Brain microvascular endothelial cell (primary cell): ENCODE data around the gene CLCA4.

Experiments used
- DNase-seq: peaks from one replicate; pipeline ENCODE4 v3.0.0-alpha.2; 2020
- H3K27ac ChIP-seq: fragments of 250-450 bp; sonication (Bioruptor Pico); 2 replicates; pipeline ENCODE4 v1.5.1; 2020; ENCODE audit warnings: mild to moderate bottlenecking, moderate library complexity
- H3K27me3 ChIP-seq: fragments of 250-450 bp; sonication (Bioruptor Pico); replicated peaks from 2 replicates; pipeline ENCODE4 v1.5.1; 2020; ENCODE audit warnings: mild to moderate bottlenecking
- H3K36me3 ChIP-seq: fragments of 250-450 bp; sonication (Bioruptor Pico); replicated peaks from 2 replicates; pipeline ENCODE4 v1.5.1; 2020; ENCODE audit warnings: mild to moderate bottlenecking
- H3K4me3 ChIP-seq: 2 replicates; pipeline ENCODE4 v1.5.1; 2011; ENCODE audit warnings: low read depth, mild to moderate bottlenecking, control low read depth, low read length, moderate library complexity
- in situ Hi-C: cut with HindIII; loops from 2 replicates; pipeline ENCODE4 v1.10.0; 2017; ENCODE audit warnings: low sequenced_read_pairs, low pct_ligation_motif_present
- TF ChIP-seq, protein P1 (sequence below): IDR thresholded peaks from 2 replicates; pipeline ENCODE4 v1.5.1; 2011; ENCODE audit warnings: low read depth, mild to moderate bottlenecking, moderate library complexity, low read length, control low read depth, inconsistent platforms; ENCODE audit errors: missing control alignments

The CLCA4 gene

DNA sequence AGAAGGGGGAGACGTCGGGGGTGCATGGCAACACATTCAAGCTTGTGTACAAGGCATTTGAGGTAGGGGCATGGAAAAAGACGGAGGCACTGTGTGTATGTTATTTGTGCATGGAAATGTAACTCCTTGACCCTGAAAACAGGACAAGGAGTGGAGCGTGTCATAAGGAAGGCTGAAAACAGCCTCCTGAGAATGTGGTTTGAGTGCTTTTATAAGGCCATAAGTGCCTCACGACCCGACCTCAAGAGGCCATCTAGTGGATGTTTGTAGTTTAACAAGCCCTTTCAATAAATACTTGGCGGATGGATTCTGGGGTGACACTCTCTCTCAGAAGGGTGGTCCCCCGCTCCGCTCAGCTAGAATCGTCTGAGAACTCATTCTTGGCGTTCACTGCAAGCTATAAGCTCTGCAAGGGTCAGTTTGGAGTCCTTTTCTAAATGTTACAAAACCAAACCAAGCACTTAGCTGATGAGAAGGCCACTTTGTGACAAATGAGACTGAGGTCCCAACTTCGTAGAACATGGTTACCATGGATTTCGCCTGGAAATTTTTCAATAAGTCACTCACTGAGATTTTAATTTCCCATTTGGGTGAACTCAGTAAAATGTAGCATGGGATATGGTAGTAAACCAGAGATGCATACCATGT is 38.8 kb upstream of the CLCA4 start:
- peak; percentile 42 for DNase-seq
- TF ChIP-seq, protein P1, sequence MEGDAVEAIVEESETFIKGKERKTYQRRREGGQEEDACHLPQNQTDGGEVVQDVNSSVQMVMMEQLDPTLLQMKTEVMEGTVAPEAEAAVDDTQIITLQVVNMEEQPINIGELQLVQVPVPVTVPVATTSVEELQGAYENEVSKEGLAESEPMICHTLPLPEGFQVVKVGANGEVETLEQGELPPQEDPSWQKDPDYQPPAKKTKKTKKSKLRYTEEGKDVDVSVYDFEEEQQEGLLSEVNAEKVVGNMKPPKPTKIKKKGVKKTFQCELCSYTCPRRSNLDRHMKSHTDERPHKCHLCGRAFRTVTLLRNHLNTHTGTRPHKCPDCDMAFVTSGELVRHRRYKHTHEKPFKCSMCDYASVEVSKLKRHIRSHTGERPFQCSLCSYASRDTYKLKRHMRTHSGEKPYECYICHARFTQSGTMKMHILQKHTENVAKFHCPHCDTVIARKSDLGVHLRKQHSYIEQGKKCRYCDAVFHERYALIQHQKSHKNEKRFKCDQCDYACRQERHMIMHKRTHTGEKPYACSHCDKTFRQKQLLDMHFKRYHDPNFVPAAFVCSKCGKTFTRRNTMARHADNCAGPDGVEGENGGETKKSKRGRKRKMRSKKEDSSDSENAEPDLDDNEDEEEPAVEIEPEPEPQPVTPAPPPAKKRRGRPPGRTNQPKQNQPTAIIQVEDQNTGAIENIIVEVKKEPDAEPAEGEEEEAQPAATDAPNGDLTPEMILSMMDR, result peak; percentile 61
- H3K4me3 ChIP-seq, result no peak overlapping the region
- in situ Hi-C loops, result no loop called here
- no peaks in the 10 kb centered on the region for H3K36me3 ChIP-seq
- H3K27ac ChIP-seq, result no peak overlapping the region
- H3K27me3 ChIP-seq, result no peaks in the 10 kb centered on the region

DNA sequence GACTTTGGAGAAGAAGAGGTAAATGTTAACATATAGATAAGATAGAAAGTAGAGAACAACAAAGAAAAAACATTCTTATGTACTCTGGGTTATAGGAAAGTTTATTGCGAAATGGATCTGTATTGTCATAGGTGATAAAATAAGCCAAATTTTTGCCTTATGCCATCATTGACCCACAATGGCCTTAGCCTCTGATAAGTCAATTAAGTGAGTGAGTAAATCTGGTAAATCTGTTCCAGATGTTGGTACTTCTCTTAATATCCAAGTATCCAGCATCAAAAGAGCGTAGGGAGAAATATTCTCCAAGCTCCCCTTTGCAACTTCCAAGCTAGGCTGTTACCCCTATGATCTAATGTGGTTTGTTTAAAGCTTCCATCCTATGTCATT is 38.3 kb upstream of the CLCA4 start:
- no peak for DNase-seq
- TF ChIP-seq, protein P1, result no peak
- H3K27me3 ChIP-seq, result no peaks in the 10 kb centered on the region
- no peak overlapping the region for H3K4me3 ChIP-seq
- in situ Hi-C loops, result no loop called here
- no peaks in the 10 kb centered on the region for H3K36me3 ChIP-seq
- H3K27ac ChIP-seq, result no peak overlapping the region

DNA sequence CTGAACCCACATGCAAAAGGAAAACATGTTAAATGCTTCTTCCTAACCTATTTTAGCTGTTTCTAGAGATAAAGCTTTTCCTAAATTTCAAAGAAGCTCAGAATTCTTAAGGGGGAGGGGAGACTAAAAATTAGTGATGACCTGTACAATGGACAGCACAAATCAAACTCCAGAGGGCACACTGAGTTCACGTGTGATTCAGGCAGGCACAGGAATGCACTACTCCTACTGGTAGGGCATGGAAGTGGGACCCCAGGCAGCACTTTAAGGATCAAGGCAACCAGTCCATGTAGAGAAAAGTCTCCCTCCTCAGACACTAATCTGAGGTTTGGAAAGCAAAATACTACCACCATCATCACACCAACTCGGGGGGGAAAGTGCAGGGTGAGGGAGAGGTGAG is 31.3 kb upstream of the CLCA4 start:
- H3K27me3 ChIP-seq, result no peaks in the 10 kb centered on the region
- DNase-seq, result no peak
- TF ChIP-seq, protein P1, result peak; percentile 65
- no peak overlapping the region for H3K4me3 ChIP-seq
- no peaks in the 10 kb centered on the region for H3K36me3 ChIP-seq
- H3K27ac ChIP-seq, result no peak overlapping the region
- in situ Hi-C loops, result no loop called here

DNA sequence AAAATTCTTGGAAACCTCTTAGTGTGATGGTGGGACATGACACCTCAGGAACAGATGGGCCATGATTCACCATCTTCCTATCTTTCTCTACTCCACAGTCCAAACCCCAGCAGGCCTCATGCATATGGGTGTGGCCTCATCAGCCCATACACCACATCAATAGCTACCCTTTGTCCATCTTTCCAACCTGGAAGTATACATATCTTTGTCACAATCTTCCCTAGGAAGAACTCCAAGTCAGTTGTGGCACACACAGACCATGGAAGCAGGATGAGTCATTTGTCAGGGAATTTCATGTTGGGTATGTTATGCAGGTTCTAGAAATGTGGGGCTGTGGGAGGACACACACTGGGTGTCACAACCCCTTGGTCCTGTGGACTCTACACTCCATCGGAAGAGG is 30.5 kb upstream of the CLCA4 start:
- no peaks in the 10 kb centered on the region for H3K27me3 ChIP-seq
- DNase-seq, result no peak
- H3K36me3 ChIP-seq, result no peaks in the 10 kb centered on the region
- TF ChIP-seq, protein P1, result no peak
- no peak overlapping the region for H3K27ac ChIP-seq
- no peak overlapping the region for H3K4me3 ChIP-seq
- in situ Hi-C loops, result no loop called here

DNA sequence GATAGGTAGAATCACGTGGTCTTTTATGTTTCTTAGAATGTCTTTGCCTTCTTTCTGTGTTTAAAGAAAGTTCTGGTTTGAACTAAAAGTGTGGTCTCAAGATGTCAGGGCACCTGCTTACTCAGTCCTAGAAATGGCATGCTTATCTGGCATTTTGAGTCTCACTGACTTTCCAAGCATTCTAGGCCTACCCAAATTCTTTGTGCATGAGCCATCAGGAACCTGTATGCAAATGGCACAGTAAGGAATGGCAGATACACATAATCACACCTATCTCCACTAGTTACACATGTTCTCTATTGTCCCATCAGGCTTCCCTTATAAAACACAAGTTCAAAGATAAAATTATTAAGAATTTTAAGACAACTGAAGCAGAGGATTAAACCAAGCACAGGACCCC is 29.5 kb upstream of the CLCA4 start:
- no peak overlapping the region for H3K27ac ChIP-seq
- TF ChIP-seq, protein P1, result no peak
- in situ Hi-C loops, result no loop called here

DNA sequence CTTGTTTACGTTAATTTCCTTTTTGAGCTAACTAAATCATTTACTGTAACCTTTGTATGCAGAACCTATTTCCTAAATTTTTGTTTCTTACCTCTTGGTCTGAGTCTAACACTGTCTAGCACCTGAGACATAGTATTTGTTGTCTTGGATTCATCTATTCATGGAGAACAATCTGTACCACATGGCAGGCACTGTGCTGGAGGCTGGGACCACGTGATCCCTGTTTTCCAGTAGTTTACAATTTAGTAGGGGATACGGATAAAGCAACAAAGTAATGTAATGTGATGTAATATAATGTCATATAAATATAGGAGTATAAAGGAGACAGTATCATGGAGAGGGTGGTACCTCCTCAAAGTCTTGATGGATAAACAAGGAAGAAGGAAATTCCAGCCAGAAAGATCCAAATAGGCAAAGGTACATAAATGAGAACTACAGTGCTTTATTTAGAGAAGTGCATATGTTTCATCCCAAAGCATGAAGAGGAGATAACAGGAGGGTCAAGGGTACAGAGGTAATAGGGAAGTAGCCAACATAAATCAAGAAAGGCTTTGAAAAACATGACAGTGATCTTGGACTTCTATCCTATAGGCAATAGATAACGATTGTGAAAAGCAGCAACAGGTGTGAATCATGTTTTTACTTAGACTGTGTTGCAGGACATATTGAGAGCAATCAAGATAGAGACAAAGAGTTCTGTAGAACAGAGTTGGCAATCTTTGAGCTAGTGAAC is 25.9 kb upstream of the CLCA4 start:
- TF ChIP-seq, protein P1, result no peak
- Histone ChIP-seq H3K36me3 (no peaks in the 10 kb centered on the region), H3K27me3 (no peaks in the 10 kb centered on the region), H3K4me3 (no peak overlapping the region), H3K27ac (no peak overlapping the region)
- in situ Hi-C loops, result no loop called here
- DNase-seq, result no peak

More for the DNA sequence above, 29.5 kb upstream of the CLCA4 start:
- no peaks in the 10 kb centered on the region for H3K36me3 ChIP-seq
- H3K27me3 ChIP-seq, result no peaks in the 10 kb centered on the region
- no peak overlapping the region for H3K4me3 ChIP-seq
- DNase-seq, result no peak
